Activated CD4-positive, alpha-beta T cell treated with anti-CD3 and anti-CD28 coated beads, Interleukin-2, amount 10 ng/mL, durations not matched to agents 7 days and 5 days (primary cell): Measurements from ENCODE around the gene COPS9. TPM values are rescaled to one million over a fixed set of nuclear protein-coding genes. Genes with fewer than 3 reads are reported as not detected.

Experiments
- CTCF ChIA-PET: fragments of 350-600 bp; sonication (Branson Sonifier 250); formaldehyde crosslinking; loops from one replicate; lab custom pipeline; 2021; ENCODE audit warnings: antibody characterized with exemption; lab: Charles Lee
- POLR2A ChIA-PET: fragments of 350-600 bp; sonication (Branson Sonifier 250); formaldehyde crosslinking; loops from one replicate; lab custom pipeline; 2021; ENCODE audit warnings: antibody characterized with exemption; lab: Charles Lee
- DNase-seq: peaks from one replicate; pipeline ENCODE4 v3.0.0-alpha.2; 2020
- H3K27ac Mint-ChIP-seq: one replicate; pipeline ENCODE4 v1.8.0; 2021; ENCODE audit warnings: mild to moderate bottlenecking, moderate library complexity, mixed read lengths
- H3K27me3 Mint-ChIP-seq: one replicate; pipeline ENCODE4 v1.8.0; 2021; ENCODE audit warnings: mixed read lengths
- H3K36me3 Mint-ChIP-seq: one replicate; pipeline ENCODE4 v1.8.0; 2021; ENCODE audit warnings: low read depth, mixed read lengths
- H3K4me1 Mint-ChIP-seq: one replicate; pipeline ENCODE4 v1.8.0; 2021; ENCODE audit warnings: mixed read lengths
- H3K4me3 Mint-ChIP-seq: one replicate; pipeline ENCODE4 v1.8.0; 2021; ENCODE audit warnings: mild to moderate bottlenecking, moderate library complexity, mixed read lengths
- H3K9me3 Mint-ChIP-seq: one replicate; pipeline ENCODE4 v1.8.0; 2021; ENCODE audit warnings: mixed read lengths
- total RNA-seq, 2 experiments: library from RNA; stranded (reverse); gene quantifications; one replicate each; pipeline ENCODE4 v1.2.3, GENCODE V29; 2021

The COPS9 gene
- total RNA-seq, 2 experiments from 2014 or later: 77.9 to 115 TPM

- H3K4me3 Mint-ChIP-seq: no peak overlapping the region
- H3K4me1 Mint-ChIP-seq: no peaks in the 10 kb centered on the region
- no peak for DNase-seq
- no peaks in the 10 kb centered on the region for H3K36me3 Mint-ChIP-seq
- ChIA-PET POLR2A (no interaction called here), CTCF (interaction anchor here (1.0 kb wide), 1 partner anchor 74 kb away, joined by 3 read pairs; no protein-coding TSS in a partner anchor)
- peaks cover 73% of the 10 kb centered on the region for H3K27me3 Mint-ChIP-seq
- H3K9me3 Mint-ChIP-seq: peaks cover 3% of the 10 kb centered on the region
- no peak overlapping the region for H3K27ac Mint-ChIP-seq
Observed at GRCh38 chr2:240095556-240096523, 40.3 kb downstream of the COPS9 start.

- Mint-ChIP-seq H3K9me3 (peaks cover 18% of the 10 kb centered on the region), H3K27me3 (peaks cover 33% of the 10 kb centered on the region), H3K27ac (no peak overlapping the region), H3K4me1 (no peaks in the 10 kb centered on the region), H3K36me3 (peaks cover 2% of the 10 kb centered on the region), H3K4me3 (no peak overlapping the region)
- CTCF ChIA-PET: no interaction called here
- no peak for DNase-seq
- POLR2A ChIA-PET: no interaction called here
Observed at GRCh38 chr2:240089306-240089705, 46.8 kb downstream of the COPS9 start.

- Mint-ChIP-seq H3K4me3 (no peak overlapping the region), H3K36me3 (peaks cover 2% of the 10 kb centered on the region), H3K4me1 (no peaks in the 10 kb centered on the region), H3K27ac (no peak overlapping the region), H3K27me3 (peaks cover 20% of the 10 kb centered on the region), H3K9me3 (peaks cover 18% of the 10 kb centered on the region)
- CTCF ChIA-PET: no interaction called here
- no peak for DNase-seq
- POLR2A ChIA-PET: no interaction called here
Observed at GRCh38 chr2:240086563-240086962, 49.5 kb downstream of the COPS9 start.

Other genes starting within 250 kb of the COPS9 start
- gene NDUFA10, start 111.0 kb downstream of the COPS9 start, total RNA-seq: 100 to 1,000 TPM; 111 TPM
- not detected for gene OR6B2, start 105.9 kb downstream of the COPS9 start, total RNA-seq
- gene OR6B3, start 82.8 kb downstream of the COPS9 start, total RNA-seq: not detected
- not detected for gene OTOS, start 4.4 kb upstream of the COPS9 start, total RNA-seq